Fibroblast of villous mesenchyme (primary cell): ENCODE results near the gene CHST9. TPM values are rescaled to one million over a fixed set of nuclear protein-coding genes. Genes with fewer than 3 reads are reported as not detected.

Experiments
- DNase-seq: peaks from one replicate; pipeline ENCODE4 v3.0.0-alpha.2; 2010; ENCODE audit warnings: low read depth
- H3K4me3 ChIP-seq: 2 replicates; pipeline ENCODE4 v1.5.1; 2011; ENCODE audit warnings: low read depth, mild to moderate bottlenecking, low read length
- CTCF ChIP-seq: IDR thresholded peaks from 2 replicates; pipeline ENCODE4 v1.5.1; 2012; ENCODE audit warnings: low read depth, mild to moderate bottlenecking, low read length; ENCODE audit not compliant: insufficient read depth
- total RNA-seq: library from RNA; depleted of rRNA; stranded (reverse); fragments of >200 nt; gene quantifications from 2 replicates; pipeline ENCODE4 v1.2.3, GENCODE V29; 2012

The CHST9 gene
- total RNA-seq, 1 donor: not detected

GRCh38 chr18:26960911-26961310, 224.2 kb downstream of the CHST9 start:
- H3K4me3 ChIP-seq: no peak overlapping the region
- no peak for TF ChIP-seq CTCF
- no peak for DNase-seq

- no peak for DNase-seq
- no peak for TF ChIP-seq CTCF
- no peak overlapping the region for H3K4me3 ChIP-seq
These were observed 228.2 kb downstream of the CHST9 start for GRCh38 chr18:26956863-26957262.

- DNase-seq: no peak
- no peak for TF ChIP-seq CTCF
- H3K4me3 ChIP-seq: no peak overlapping the region
These were observed 236.4 kb downstream of the CHST9 start for GRCh38 chr18:26948703-26949102.

- no peak overlapping the region for H3K4me3 ChIP-seq
- TF ChIP-seq CTCF: no peak
- no peak for DNase-seq
These were observed 241.2 kb downstream of the CHST9 start for GRCh38 chr18:26943906-26944305.

- DNase-seq: no peak
- TF ChIP-seq CTCF: no peak
- H3K4me3 ChIP-seq: no peak overlapping the region
These were observed 243.5 kb downstream of the CHST9 start for GRCh38 chr18:26941584-26941983.

GRCh38 chr18:26940744-26941398, 244.2 kb downstream of the CHST9 start:
- no peak overlapping the region for H3K4me3 ChIP-seq
- no peak for TF ChIP-seq CTCF
- DNase-seq: no peak

- TF ChIP-seq CTCF: no peak
- H3K4me3 ChIP-seq: no peak overlapping the region
- DNase-seq: no peak
These were observed 253.4 kb downstream of the CHST9 start for GRCh38 chr18:26931659-26932058.
